GM19395 (cell line): ENCODE measurements around the gene UBE2F.
"Not testable (repeated sequence)": the region's sequence is repeated elsewhere in the genome, so short reads cannot be mapped to it uniquely, and the experiment has no call there.

Experiments
- ATAC-seq: cut with Tn5 transposase; IDR thresholded peaks from one replicate; pipeline ENCODE4 v1.9.1; 2021; ENCODE audit warnings: mild to moderate bottlenecking, moderate library complexity; ENCODE audit not compliant: unreplicated experiment

Gene UBE2F

DNA sequence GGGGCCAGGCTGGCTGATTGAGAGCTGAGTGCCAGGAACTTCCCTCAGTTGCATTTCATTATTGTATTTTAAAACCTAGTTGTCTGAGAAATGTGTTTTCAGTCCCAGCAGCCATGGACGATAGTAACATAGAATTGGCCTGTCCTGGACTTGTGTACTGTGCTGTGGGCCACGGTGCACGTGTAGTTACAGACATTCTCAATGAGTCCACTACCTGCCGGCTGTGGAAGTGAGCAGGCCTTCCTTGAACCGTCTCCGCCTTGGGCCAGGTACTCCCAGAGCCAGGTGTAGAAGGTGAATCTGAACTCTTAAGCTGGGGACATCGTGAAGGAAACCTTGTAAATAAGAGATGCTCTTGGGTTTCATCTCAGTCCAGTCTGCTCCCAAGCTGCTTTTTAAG lies 47.0 kb downstream of the UBE2F start:
- no peak for ATAC-seq

DNA sequence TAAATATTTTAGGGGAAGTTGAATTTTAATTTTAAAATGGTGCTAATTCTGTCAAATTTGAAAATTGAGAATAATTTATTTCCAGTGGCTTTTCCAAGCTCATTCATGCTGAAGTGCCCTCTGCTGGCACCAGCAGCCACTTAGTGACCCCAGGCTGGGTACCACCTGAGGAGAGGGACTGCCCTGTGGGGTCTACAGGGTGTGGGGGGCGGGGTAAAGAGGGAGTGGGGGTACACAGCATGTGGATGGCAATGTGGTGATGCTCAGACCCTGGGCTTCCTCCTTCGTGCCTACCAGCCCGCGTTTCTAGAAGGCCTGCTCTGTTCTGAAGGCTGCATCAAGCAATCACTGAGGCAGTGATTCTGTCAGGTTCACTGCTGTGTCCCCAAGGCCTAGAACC lies 48.9 kb downstream of the UBE2F start:
- no peak for ATAC-seq

DNA sequence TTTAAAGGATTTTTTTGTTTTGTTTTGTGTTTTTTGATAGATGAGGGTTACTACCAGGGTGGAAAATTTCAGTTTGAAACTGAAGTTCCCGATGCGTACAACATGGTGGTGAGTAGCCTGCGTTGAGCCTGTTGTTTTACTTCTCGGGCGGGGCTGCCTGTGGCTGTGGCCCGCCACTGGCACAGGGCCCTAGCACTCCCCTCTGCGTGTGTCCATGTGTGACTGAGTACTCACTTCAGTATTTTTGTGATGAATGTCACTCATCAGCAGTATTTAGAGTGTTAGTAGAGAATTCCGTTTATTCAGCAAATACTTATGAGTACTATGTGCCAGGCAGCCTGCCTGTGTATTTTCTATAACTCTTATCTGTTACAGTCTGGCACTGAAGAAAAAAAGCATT lies 49.7 kb downstream of the UBE2F start:
- no peak for ATAC-seq

DNA sequence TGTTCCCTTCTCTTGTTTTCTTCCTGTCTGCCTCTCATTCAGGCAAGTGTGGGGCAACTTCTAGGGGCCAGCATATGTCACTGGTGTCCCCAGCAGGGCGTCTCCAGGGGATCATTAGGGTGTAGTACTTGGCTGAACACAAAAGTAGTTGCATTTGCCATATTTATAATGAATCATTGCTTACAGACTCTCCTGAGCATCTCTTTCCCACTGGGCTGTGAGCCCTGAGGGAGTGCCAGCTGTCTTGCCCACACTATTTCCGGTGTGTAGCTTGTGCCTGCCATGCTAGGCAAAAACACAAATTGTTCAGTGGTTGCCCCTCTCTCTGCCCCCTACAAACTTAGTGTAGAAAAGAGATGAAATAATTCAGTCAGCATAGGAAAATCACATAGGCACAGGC lies 53.1 kb downstream of the UBE2F start:
- no peak for ATAC-seq

DNA sequence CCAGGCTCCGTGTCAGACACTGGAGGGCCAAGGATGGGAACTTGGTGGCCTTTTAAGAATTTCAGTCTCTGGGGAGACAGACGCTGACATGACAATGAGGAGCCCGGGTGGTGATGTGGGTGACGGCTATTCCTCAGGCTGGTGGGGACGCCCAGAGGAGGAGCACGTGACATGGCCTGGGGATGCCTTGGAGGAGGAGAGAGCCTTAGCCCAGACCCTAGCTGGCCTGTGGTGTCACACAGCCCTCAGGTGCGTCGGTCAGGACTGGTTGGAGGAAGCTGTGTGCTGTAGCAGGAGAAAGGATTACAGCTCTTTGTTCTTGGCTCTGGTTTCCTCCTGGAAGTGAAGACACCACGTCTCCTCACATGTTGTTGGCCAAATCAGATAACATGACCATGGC lies 54.0 kb downstream of the UBE2F start:
- no peak for ATAC-seq

DNA sequence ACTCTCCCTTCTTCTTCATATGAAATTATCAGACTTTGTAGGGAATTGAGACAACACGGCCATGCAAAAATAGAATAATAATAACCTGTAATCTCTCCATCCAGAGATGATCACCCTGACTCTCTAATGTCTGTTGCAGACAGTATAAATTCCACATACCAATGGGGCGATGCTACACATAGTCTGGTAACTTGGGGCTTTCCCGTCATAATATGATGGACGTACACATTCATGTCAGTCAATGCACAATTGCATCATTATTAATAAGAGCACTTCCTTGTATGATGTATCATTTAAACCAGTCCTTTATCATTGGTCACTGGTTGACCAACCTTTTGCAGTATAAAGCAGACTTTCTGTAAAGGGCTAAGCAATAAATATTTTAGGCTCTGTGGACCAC lies 54.5 kb downstream of the UBE2F start:
- no peak for ATAC-seq

DNA sequence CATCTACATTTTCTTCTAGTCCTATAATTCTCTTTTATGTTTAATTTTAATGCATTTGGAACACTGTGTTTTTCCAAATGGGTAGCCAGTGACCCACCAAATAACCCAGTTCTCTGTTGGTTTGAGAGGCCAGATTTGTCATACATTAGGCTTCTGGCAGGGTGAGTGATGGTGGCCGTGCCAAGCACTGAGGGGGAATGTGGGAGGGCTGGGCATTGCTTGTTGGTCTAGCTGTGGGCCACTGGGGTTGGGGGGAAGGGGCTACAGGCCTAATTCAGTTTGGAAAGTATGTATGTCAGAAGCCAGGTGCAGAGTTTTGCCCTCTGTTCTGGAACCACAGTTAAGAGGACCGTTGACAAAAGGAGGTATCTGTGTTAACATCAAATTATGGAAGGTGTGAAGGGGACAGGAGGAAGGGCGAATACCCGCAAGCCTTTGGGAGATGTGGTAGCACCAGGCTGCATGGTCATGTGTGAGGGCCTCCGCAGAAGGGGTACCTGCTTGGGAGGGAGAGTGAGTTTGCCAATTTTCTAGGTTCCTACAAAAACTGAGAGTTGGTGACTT lies 55.9 kb downstream of the UBE2F start:
- ATAC-seq, result no peak

DNA sequence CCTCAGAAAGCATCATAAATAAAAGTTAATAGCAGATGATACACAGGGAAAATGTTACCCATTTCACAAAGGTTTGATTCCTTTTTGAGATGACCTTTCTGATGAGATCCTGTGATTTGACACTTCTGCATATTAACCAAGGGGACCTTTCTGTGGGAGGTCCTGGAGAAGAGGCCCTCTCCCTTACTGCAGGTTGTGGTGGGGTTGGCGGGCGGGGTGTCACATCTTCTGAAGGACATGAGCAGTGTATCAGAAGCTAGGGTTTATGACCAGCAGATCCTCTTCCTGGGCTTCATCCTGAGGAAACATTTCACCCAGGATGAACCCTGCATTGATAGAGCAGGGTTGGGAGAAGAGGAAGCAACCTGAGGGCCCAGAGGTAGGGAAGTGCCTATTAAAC lies 56.8 kb downstream of the UBE2F start:
- no peak for ATAC-seq

DNA sequence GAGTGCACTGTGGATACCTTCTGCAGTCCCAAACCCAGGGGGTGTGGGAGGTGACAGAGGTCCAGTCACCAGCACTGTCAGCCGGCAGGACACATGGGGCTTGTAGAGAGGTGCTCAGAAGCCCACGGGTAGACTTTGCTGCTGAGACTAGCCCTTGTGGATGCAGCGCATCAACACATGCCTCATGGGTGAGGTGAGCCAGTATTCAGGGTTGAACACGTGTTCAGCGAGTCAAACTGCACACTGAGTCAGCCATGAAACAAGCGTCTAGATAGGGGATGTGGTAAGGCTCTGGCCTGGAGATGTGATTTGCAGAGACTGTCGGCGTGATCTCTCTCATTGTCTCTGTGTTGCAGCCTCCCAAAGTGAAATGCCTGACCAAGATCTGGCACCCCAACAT lies 58.2 kb downstream of the UBE2F start:
- ATAC-seq, result no peak

DNA sequence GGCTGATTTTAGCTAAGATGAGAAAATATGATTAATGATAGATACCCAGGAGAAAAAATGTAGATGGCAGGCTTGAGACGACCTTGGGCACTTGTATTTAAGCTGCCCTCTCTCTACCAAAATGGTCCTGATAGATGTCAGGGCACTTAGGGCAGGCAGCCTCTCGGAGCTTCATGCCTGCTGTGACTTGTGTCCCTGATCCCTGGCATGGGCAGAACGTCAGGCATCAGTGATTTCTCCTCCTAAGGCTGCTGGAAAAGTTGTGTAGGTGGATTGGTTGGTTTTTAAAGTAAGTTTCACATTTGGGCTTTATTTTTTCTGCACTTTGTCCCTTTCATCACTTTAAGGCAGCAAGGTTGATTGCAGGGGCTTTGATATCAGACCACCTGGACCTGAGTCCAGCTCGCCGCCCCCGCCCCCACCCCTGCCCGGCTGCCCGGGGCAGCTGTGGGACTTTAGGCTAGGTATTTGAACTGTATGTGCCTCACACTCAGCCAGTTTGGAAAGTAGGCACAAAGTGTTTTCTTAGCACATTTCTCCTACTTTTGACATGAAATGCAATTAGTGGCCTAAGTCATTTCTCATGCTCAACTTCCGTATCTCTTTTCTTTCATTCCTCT lies 59.0 kb downstream of the UBE2F start:
- no peak for ATAC-seq

DNA sequence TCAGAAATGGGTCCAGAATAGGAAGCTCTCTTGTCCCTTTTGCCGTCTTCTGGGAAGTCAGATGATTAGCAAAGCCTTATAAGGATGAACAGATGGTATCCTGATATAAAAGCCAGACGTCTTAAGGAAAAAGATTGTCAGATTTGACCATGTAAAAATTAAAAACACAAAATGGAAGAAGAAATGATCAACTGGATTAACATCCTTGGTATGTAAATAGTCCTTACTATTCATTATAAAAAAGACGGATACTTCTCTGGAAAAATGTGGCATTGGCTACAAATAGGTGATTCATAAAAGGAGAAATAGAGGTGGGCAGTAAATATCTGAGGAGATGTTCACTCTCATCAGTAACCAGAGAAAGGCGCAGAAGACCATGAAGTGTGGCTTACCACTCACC lies 60.2 kb downstream of the UBE2F start:
- ATAC-seq, result no peak

DNA sequence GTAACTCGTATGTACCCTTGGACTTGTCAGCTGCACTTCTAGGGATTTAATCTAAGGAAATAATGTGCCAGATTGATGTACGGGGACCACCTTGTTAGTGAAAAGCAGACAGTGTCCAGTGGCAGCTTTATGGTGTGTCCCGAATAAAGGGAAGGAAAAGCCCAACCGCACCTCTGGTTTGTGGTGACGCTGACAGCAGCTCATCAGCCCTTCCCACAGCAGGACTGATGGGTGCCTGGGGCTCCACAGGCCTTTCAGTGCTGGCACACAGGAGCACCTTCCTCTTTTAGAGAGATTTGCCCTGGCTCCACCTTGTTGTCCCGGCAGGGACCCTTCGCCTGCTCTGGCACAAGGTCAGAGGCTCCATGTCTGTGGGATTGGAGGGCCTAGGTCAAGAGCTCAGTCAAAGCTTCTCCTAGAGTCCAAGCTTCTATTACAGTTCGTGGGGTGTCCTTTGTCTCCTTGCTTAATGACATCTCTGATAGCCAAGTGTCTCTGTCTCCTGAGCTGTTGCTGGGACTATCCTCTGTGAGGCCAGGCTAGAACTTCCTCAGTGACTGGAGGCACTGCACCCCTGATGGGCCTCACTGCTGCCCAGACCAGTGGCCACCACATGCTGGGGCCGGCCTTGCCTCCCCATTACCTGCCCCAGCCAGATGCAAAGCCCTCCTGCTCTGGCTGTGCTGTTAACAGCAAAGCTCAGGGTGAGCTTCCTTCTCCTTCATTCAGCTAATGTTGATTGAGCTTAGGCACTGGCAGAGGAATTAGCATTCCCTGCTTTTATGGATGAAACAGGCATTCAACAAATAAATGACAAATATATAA lies 61.0 kb downstream of the UBE2F start:
- no peak for ATAC-seq

DNA sequence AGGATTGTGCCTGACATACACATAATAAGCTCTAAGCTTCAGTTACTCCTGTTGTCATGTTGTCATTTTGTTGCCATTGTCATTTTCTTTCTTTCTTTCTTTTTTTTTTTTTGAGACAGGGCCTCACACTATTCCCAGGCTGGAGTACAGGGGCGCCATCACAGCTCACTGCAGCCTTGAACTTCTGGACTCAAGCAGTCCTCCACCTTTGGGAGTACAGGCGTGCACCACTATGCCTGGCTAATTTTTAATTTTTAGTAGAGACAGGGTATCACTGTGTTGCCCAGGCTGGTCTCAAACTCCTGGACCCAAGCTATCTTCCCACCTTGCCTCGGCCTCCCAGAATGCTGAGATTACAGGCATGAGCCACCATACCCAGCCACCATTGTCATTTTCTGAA lies 63.0 kb downstream of the UBE2F start:
- no peak for ATAC-seq

DNA sequence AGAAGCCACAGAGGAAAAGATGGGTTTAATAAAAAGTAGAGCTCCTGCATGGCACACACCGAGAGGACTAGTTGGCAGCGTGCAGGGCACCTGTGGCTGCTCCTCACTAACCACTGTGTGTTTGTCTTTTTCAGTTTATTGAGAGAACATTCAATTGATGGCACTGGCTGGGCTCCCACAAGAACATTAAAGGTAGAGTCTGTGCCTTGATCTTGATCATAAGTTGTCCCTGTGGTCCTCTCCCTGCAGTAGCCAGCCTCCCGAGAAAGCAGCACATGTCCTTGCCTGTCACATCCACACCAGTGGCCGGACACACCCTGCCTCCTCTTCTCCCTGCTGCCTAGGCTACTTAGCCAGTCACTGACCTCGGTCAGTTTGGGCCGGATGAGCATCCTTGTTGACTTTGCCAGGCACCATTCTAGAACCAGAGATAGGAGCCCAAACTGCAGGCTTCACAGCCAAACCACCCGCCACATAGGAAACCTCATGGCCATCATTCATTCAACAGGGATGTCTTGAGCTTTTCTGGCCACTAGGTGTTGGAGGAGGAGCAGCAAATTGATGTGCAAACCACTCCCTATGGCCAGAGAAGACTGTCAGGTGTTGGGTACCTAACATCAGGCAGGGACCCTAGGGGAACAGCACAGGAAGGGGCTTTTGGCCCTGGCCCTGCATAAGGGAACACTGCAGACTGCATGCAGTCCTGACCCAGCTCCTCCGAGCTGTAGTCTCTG lies 63.8 kb downstream of the UBE2F start:
- ATAC-seq, result no peak

DNA sequence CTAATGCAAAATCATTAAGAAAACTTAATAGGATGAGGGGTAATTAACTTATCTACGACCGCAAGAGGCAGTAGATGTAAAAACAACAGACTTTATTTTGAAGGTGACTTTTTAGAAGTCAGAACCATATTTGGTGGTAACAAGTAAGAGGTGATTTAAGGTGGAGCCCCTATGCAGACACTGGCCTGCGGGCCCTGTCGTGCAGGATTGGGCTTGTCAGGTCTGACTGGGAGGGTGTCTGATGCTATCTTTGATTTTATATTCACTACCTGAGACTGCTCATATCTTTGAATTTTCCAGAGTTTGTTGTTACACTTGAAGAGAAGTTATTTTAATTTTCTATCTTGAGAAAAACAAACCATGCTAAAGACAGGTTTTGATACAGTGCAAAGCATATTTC lies 64.9 kb downstream of the UBE2F start:
- no peak for ATAC-seq

DNA sequence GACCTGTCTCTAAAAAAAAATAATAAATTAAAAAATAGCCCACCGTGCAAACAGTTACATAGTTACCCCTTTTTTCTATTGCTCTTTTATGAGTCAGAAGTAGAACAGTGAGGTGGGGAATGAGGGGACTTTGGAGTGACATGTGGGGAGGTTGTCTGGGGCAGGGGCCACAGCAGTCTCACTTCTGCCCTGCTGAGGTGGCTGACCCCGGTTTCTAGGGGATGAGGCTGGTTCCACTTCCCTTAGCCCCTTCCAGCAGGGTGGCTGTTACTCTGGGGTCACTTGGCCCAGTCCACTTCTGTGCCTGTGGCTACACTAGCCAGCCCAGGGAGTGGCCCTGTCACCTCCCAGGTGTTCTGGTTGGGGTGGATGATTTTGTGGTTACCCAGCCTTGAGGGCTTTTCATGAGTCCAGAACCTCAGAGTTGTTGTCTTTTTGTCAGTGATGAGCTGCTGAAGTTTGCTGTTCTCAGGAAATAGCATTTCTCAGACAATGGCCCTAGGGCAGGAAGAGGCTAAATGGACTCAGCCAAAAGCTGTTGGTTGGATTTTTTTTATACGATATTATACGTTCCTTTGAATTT lies 66.0 kb downstream of the UBE2F start:
- no peak for ATAC-seq

DNA sequence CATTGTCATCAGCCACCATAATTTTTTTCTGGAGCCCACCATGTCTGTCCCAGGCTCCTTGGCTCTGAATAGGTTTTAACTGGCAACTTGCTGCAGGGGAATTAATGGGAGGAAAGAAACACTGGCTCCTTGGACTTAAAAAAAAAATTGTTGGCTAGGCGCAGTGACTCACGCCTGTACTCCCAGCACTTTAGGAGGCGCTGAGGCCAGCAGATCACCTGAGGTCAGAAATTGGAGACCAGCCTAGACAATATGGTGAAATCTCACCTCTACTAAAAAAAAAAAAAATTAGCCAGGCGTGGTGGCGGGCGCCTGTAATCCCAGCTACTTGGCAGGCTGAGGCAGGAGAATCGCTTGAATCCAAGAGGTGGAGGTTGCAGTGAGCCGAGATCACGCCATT lies 67.2 kb downstream of the UBE2F start:
- not testable (repeated sequence) for ATAC-seq

DNA sequence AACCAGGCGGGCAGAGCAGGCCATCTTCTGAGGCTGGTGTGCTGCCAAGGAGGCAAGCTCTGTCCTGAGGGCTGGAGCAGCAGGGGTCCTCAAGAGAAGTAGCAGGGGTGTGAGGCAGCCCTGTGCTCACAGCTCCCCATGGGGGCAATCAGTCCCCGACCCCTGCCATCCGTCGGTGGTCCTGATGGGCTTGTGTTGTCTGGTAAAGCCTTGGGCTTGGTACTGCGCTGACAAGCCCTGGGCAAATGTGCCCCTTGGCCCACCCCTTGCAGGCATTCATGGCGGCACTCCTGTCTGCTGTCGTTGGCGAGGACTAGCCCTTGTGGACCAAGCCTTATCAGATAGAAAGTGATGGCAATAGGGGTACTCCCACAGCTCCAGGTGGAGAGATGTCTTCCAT lies 71.4 kb downstream of the UBE2F start:
- ATAC-seq, result no peak

DNA sequence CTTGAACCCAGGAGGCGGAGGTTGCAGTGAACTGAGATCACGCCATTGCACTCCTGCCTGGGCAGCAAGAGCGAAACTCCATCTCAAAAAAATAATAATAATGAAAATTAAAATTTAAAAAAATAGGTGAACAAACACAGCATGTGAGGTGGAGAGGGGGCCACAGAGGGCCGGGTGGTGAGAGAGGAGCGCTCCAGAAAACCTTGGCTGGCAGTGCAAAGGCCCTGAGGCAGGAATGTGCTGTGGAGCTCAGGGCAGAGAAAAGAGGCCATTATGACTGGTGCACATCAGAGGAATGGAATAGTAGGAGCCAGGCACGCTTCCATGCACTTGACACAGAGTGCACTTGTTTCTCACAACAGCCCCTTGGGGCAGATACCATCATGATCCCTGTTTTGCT lies 72.3 kb downstream of the UBE2F start:
- ATAC-seq, result no peak

DNA sequence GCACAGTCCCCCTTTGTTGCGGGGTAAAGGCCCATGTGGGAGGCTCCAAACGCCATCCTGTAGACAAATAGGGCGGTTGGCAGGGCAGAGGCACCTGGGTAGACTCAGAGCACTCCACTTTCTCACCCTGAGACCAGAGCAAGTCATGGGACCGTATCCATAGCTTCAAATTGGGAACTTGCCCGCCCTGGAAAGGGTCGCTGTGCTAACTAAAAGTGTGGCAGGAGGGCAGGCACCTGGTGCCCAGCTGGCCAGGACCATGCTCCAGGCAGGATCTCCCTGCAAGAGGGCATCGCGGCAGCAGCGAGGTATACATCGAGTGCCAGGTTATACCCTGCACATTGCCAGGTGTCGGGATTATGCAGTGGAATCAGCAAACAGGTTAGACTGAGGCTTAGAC lies 73.2 kb downstream of the UBE2F start:
- ATAC-seq, result no peak

DNA sequence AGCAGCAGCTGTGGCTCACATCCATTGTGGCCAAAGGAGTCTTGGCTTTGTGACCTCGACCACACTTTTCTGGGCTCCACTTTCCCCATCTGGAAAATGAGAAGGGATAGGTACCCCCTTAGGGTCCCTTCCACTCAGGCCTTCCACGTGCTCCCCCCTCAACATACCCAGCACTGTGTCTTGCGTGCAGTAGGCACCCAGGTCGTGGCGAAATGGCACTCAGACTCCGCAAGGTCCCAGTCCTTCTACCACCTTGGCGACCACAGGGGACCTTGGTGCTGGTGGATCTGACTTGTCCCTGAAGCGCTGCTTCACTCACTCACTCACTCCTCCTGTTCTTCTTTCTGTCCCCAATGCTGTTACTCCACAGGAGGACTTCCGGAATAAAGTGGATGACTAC lies 74.1 kb downstream of the UBE2F start:
- ATAC-seq, result no peak
